Neural cell (in vitro differentiated cells): ENCODE measurements around the gene NHSL1. TPM values are rescaled to one million over a fixed set of nuclear protein-coding genes. Genes with fewer than 3 reads are reported as not detected.

ENCODE experiments used
- H2AFZ ChIP-seq: fragments of 200-600, 300-800 bp; sonication (generic), shearing (Covaris generic); 2 replicates; pipeline ENCODE4 v1.6.0; 2014; ENCODE audit warnings: low read depth, mild to moderate bottlenecking, antibody characterized with exemption, low read length, moderate library complexity
- H3F3A ChIP-seq: fragments of 200-600 bp; shearing (Covaris generic); 2 replicates; pipeline ENCODE4 v1.6.1; 2016; ENCODE audit warnings: mild to moderate bottlenecking, moderate library complexity, mixed read lengths, antibody characterized with exemption, low read length; ENCODE audit not compliant: insufficient read depth, poor library complexity, severe bottlenecking
- H3K27ac ChIP-seq: fragments of 200-600, 300-800 bp; sonication (generic), shearing (Covaris generic); 2 replicates; pipeline ENCODE4 v1.5.1; 2014; ENCODE audit warnings: mild to moderate bottlenecking, low read length, moderate library complexity
- H3K27me3 ChIP-seq: fragments of 300-800, 200-600 bp; sonication (generic), shearing (Covaris generic); 2 replicates; pipeline ENCODE4 v1.6.0; 2014; ENCODE audit warnings: mild to moderate bottlenecking, low read depth, low read length, moderate library complexity; ENCODE audit not compliant: insufficient read depth
- H3K36me3 ChIP-seq: fragments of 300-800, 200-600 bp; sonication (generic), shearing (Covaris generic); 2 replicates; pipeline ENCODE4 v1.5.1; 2014; ENCODE audit warnings: mild to moderate bottlenecking, antibody characterized with exemption, low read length, moderate library complexity; ENCODE audit not compliant: insufficient read depth
- H3K4me2 ChIP-seq: fragments of 300-800, 200-600 bp; sonication (generic), shearing (Covaris generic); 2 replicates; pipeline ENCODE4 v1.6.0; 2014; ENCODE audit warnings: mild to moderate bottlenecking, low read length
- H3K4me3 ChIP-seq: fragments of 300-800, 200-600 bp; sonication (generic), shearing (Covaris generic); 2 replicates; pipeline ENCODE4 v1.5.1; 2014; ENCODE audit warnings: mild to moderate bottlenecking, low read length, moderate library complexity
- H3K79me2 ChIP-seq: fragments of 200-600 bp; shearing (Covaris generic); replicated peaks from 2 replicates; pipeline ENCODE4 v1.6.0; 2014; ENCODE audit warnings: mild to moderate bottlenecking, low read length, moderate library complexity; ENCODE audit not compliant: insufficient read depth
- H3K9ac ChIP-seq: fragments of 300-800, 200-600 bp; sonication (generic), shearing (Covaris generic); 2 replicates; pipeline ENCODE4 v1.6.1; 2016; ENCODE audit warnings: mild to moderate bottlenecking, low read length, mixed read lengths
- H3K9me2 ChIP-seq: fragments of 200-600 bp; shearing (Covaris generic); 2 replicates; pipeline ENCODE4 v1.6.1; 2016; ENCODE audit warnings: mild to moderate bottlenecking, low read length, mixed read lengths; ENCODE audit not compliant: insufficient read depth
- H3K9me3 ChIP-seq: fragments of 200-600, 300-800 bp; sonication (generic), shearing (Covaris generic); 2 replicates; pipeline ENCODE4 v1.6.1; 2016; ENCODE audit warnings: mild to moderate bottlenecking, mixed run types, low read length, moderate library complexity, mixed read lengths
- H4K20me1 ChIP-seq: fragments of 200-600 bp; shearing (Covaris generic); 2 replicates; pipeline ENCODE4 v1.6.1; 2016; ENCODE audit warnings: mild to moderate bottlenecking, mixed run types; ENCODE audit not compliant: insufficient read depth
- CTCF ChIP-seq: fragments of 450-650 bp; IDR thresholded peaks from 2 replicates; pipeline ENCODE4 v1.5.1; 2014; ENCODE audit warnings: antibody characterized with exemption, mild to moderate bottlenecking, moderate library complexity; ENCODE audit not compliant: poor library complexity, severe bottlenecking
- EP300 ChIP-seq: fragments of 450-650 bp; conservative IDR thresholded peaks from 2 replicates; pipeline ENCODE4 v1.6.1; 2014; ENCODE audit warnings: antibody characterized with exemption, mild to moderate bottlenecking, moderate library complexity; ENCODE audit not compliant: poor library complexity, severe bottlenecking
- EZH2 ChIP-seq: fragments of 200-600, 300-800 bp; shearing (Covaris generic), sonication (generic); IDR thresholded peaks from 2 replicates; pipeline ENCODE4 v1.6.1; 2014; ENCODE audit warnings: antibody characterized with exemption, low read length, borderline replicate concordance, mild to moderate bottlenecking; ENCODE audit not compliant: insufficient read depth, poor library complexity, severe bottlenecking
- MXI1 ChIP-seq: fragments of 450-650 bp; conservative IDR thresholded peaks from 2 replicates; pipeline ENCODE4 v1.6.1; 2014; ENCODE audit warnings: antibody characterized with exemption, mild to moderate bottlenecking; ENCODE audit not compliant: poor library complexity, severe bottlenecking
- POLR2AphosphoS5 ChIP-seq: IDR thresholded peaks from 2 replicates; pipeline ENCODE4 v1.6.1; 2012
- RAD21 ChIP-seq: fragments of 450-650 bp; conservative IDR thresholded peaks from 2 replicates; pipeline ENCODE4 v1.6.1; 2014; ENCODE audit warnings: antibody characterized with exemption, mild to moderate bottlenecking, moderate library complexity
- REST ChIP-seq: IDR thresholded peaks from 2 replicates; pipeline ENCODE4 v1.6.1; 2012; ENCODE audit warnings: borderline replicate concordance
- SMC3 ChIP-seq: fragments of 450-650 bp; conservative IDR thresholded peaks from 2 replicates; pipeline ENCODE4 v1.6.1; 2014; ENCODE audit warnings: antibody characterized with exemption, mild to moderate bottlenecking, moderate library complexity; ENCODE audit not compliant: poor library complexity
- TAF1 ChIP-seq: IDR thresholded peaks from 2 replicates; pipeline ENCODE4 v1.6.1; 2012; ENCODE audit warnings: low read depth
- polyA plus RNA-seq: library from polyadenylated mRNA; depleted of rRNA; stranded (reverse); fragments of >200 nt; gene quantifications from 2 replicates; pipeline ENCODE4 v1.2.3, GENCODE V29; 2014

NHSL1 gene
- polyA plus RNA-seq, 1 donor from 2014 or later, result 2.4 TPM

GRCh38 chr6:138493413-138493812, 5.9 kb downstream of the NHSL1 start:
- H3K79me2 ChIP-seq, result peaks cover 33% of the 10 kb centered on the region
- H3K9me2 ChIP-seq, result no peaks in the 10 kb centered on the region
- H3K27ac ChIP-seq, result no peak overlapping the region
- H3K9me3 ChIP-seq, result no peaks in the 10 kb centered on the region
- H3K9ac ChIP-seq, result no peak overlapping the region
- no peaks in the 10 kb centered on the region for H3K36me3 ChIP-seq
- H3K4me3 ChIP-seq, result no peak overlapping the region
- no peak for TF ChIP-seq POLR2AphosphoS5
- TF ChIP-seq RAD21, result no peak
- no peak for TF ChIP-seq EZH2
- TF ChIP-seq MXI1, result no peak
- no peak for TF ChIP-seq TAF1
- no peak for TF ChIP-seq SMC3
- no peak overlapping the region for H2AFZ ChIP-seq
- no peaks in the 10 kb centered on the region for H4K20me1 ChIP-seq
- no peak overlapping the region for H3K4me2 ChIP-seq
- H3K27me3 ChIP-seq, result no peaks in the 10 kb centered on the region
- no peaks in the 10 kb centered on the region for H3F3A ChIP-seq

GRCh38 chr6:138492871-138493270, 6.4 kb downstream of the NHSL1 start:
- no peaks in the 10 kb centered on the region for H4K20me1 ChIP-seq
- H3K4me2 ChIP-seq, result no peak overlapping the region
- no peak overlapping the region for H3K9ac ChIP-seq
- H3K79me2 ChIP-seq, result peaks cover 32% of the 10 kb centered on the region
- no peaks in the 10 kb centered on the region for H3K27me3 ChIP-seq
- H3K4me3 ChIP-seq, result no peak overlapping the region
- TF ChIP-seq EZH2 (no peak), EP300 (no peak), POLR2AphosphoS5 (no peak), MXI1 (no peak), CTCF (no peak), RAD21 (no peak), REST (no peak)
- no peak overlapping the region for H2AFZ ChIP-seq
- no peaks in the 10 kb centered on the region for H3K9me2 ChIP-seq
- no peaks in the 10 kb centered on the region for H3F3A ChIP-seq
- no peak overlapping the region for H3K27ac ChIP-seq
- H3K9me3 ChIP-seq, result no peaks in the 10 kb centered on the region
- no peaks in the 10 kb centered on the region for H3K36me3 ChIP-seq

GRCh38 chr6:138492113-138492512, 7.2 kb downstream of the NHSL1 start:
- Histone ChIP-seq H4K20me1 (no peaks in the 10 kb centered on the region), H3K27me3 (no peaks in the 10 kb centered on the region), H3K9me3 (no peaks in the 10 kb centered on the region), H2AFZ (no peak overlapping the region), H3K27ac (no peak overlapping the region), H3K9ac (no peak overlapping the region), H3F3A (no peaks in the 10 kb centered on the region), H3K4me2 (no peak overlapping the region), H3K9me2 (no peaks in the 10 kb centered on the region), H3K79me2 (peaks cover 24% of the 10 kb centered on the region), H3K4me3 (no peak overlapping the region), H3K36me3 (no peaks in the 10 kb centered on the region)
- TF ChIP-seq MXI1 (no peak), POLR2AphosphoS5 (no peak), RAD21 (no peak), EP300 (no peak), REST (no peak), CTCF (no peak)
